BE2C (cell line): ENCODE results near the gene TMEM178B.

Experiments
- DNase-seq: peaks from one replicate; pipeline ENCODE4 v3.0.0-alpha.2; 2020
- H3K27me3 ChIP-seq: fragments of 250-450 bp; sonication (Bioruptor Pico); 2 replicates; pipeline ENCODE4 v1.5.1; 2020; ENCODE audit warnings: mild to moderate bottlenecking
- H3K36me3 ChIP-seq: fragments of 250-450 bp; sonication (Bioruptor Pico); 2 replicates; pipeline ENCODE4 v1.5.1; 2020; ENCODE audit warnings: mild to moderate bottlenecking
- H3K4me1 ChIP-seq: fragments of 250-450 bp; sonication (Bioruptor Pico); 2 replicates; pipeline ENCODE4 v1.5.1; 2020
- H3K4me3 ChIP-seq: 2 replicates; pipeline ENCODE4 v1.5.1; 2011; ENCODE audit warnings: low read depth, low read length
- H3K9me3 ChIP-seq: fragments of 250-450 bp; sonication (Bioruptor Pico); 2 replicates; pipeline ENCODE4 v1.5.1; 2020
- CTCF ChIP-seq: IDR thresholded peaks from 2 replicates; pipeline ENCODE4 v1.5.1; 2012; ENCODE audit warnings: mild to moderate bottlenecking, low read depth, low read length

Gene TMEM178B

GRCh38 chr7:141462958-141463357 lies 389.1 kb downstream of the TMEM178B start:
- Histone ChIP-seq H3K36me3 (no peaks in the 10 kb centered on the region), H3K9me3 (no peaks in the 10 kb centered on the region), H3K4me1 (no peaks in the 10 kb centered on the region; the same call in 1 of the 2 replicates), H3K4me3 (no peak overlapping the region), H3K27me3 (no peaks in the 10 kb centered on the region)
- no peak for TF ChIP-seq CTCF
- DNase-seq: no peak

GRCh38 chr7:141463986-141464385 lies 390.1 kb downstream of the TMEM178B start:
- no peaks in the 10 kb centered on the region for H3K36me3 ChIP-seq
- no peaks in the 10 kb centered on the region for H3K27me3 ChIP-seq
- H3K9me3 ChIP-seq: no peaks in the 10 kb centered on the region
- H3K4me3 ChIP-seq: no peak overlapping the region
- H3K4me1 ChIP-seq: no peaks in the 10 kb centered on the region; the same call in 1 of the 2 replicates
- DNase-seq: no peak
- no peak for TF ChIP-seq CTCF

GRCh38 chr7:141464551-141464950 lies 390.7 kb downstream of the TMEM178B start:
- H3K36me3 ChIP-seq: no peaks in the 10 kb centered on the region
- TF ChIP-seq CTCF: no peak
- no peaks in the 10 kb centered on the region for H3K9me3 ChIP-seq
- no peaks in the 10 kb centered on the region; the same call in 1 of the 2 replicates for H3K4me1 ChIP-seq
- no peak for DNase-seq
- H3K27me3 ChIP-seq: no peaks in the 10 kb centered on the region
- no peak overlapping the region for H3K4me3 ChIP-seq

- Histone ChIP-seq H3K36me3 (no peaks in the 10 kb centered on the region), H3K4me3 (no peak overlapping the region), H3K4me1 (no peaks in the 10 kb centered on the region)
Observed at GRCh38 chr7:141466151-141466904, 392.5 kb downstream of the TMEM178B start.

GRCh38 chr7:141468341-141468740 lies 394.5 kb downstream of the TMEM178B start:
- Histone ChIP-seq H3K4me3 (no peak overlapping the region), H3K27me3 (no peaks in the 10 kb centered on the region), H3K4me1 (no peaks in the 10 kb centered on the region), H3K36me3 (no peaks in the 10 kb centered on the region), H3K9me3 (no peaks in the 10 kb centered on the region)
- TF ChIP-seq CTCF: no peak
- DNase-seq: no peak

More at GRCh38 chr7:141466151-141466904, 392.5 kb downstream of the TMEM178B start:
- TF ChIP-seq CTCF: no peak
- DNase-seq: no peak
- H3K27me3 ChIP-seq: no peaks in the 10 kb centered on the region
- H3K9me3 ChIP-seq: no peaks in the 10 kb centered on the region

GRCh38 chr7:141475679-141476078 lies 401.8 kb downstream of the TMEM178B start:
- DNase-seq: no peak
- Histone ChIP-seq H3K36me3 (no peaks in the 10 kb centered on the region), H3K27me3 (no peaks in the 10 kb centered on the region), H3K9me3 (no peaks in the 10 kb centered on the region), H3K4me1 (peaks cover 9% of the 10 kb centered on the region; the same call in 1 of the 2 replicates), H3K4me3 (no peak overlapping the region)
- TF ChIP-seq CTCF: no peak
